ENCODE results near the gene LAMP2.
A peak's percentile ranks its signal among the peaks of the same experiment; 100 is the strongest.
"Not testable (repeated sequence)": the region's sequence is repeated elsewhere in the genome, so short reads cannot be mapped to it uniquely, and the experiment has no call there.

LAMP2 gene

GRCh38 chrX:120468825-120469525 is at the start of gene LAMP2:
TSS of gene LAMP2 (minus strand) at chrX:120469296. CDS start at chrX:120469169, 127 bp downstream.
- DNase-seq (ENCODE audit: low spot score) = peak; percentile 81

GRCh38 chrX:120517936-120518335 is 48.8 kb upstream of the LAMP2 start:
- DNase-seq (ENCODE audit: low spot score) = peak; percentile 2

- peak; percentile 5 for DNase-seq (ENCODE audit: low spot score)
Observed at GRCh38 chrX:120514236-120514635, 45.1 kb upstream of the LAMP2 start.

- DNase-seq (ENCODE audit: low spot score) = no peak
Observed at GRCh38 chrX:120512627-120513026, 43.5 kb upstream of the LAMP2 start.

- no peak for DNase-seq (ENCODE audit: low spot score)
Observed at GRCh38 chrX:120512222-120512621, 43.1 kb upstream of the LAMP2 start.

- no peak for DNase-seq (ENCODE audit: low spot score)
Observed at GRCh38 chrX:120504569-120504968, 35.5 kb upstream of the LAMP2 start.

GRCh38 chrX:120499301-120500072 is 30.4 kb upstream of the LAMP2 start:
- DNase-seq (ENCODE audit: low spot score) = no peak

GRCh38 chrX:120490119-120490518 is 21.0 kb upstream of the LAMP2 start:
- DNase-seq (ENCODE audit: low spot score) = not testable (repeated sequence)

GRCh38 chrX:120486786-120487185 is 17.7 kb upstream of the LAMP2 start:
- DNase-seq (ENCODE audit: low spot score) = no peak

- peak; percentile 55 for DNase-seq (ENCODE audit: low spot score)
Observed at GRCh38 chrX:120485638-120486520, 16.8 kb upstream of the LAMP2 start.

GRCh38 chrX:120485315-120485637 is 16.2 kb upstream of the LAMP2 start:
- DNase-seq (ENCODE audit: low spot score) = no peak

- no peak for DNase-seq (ENCODE audit: low spot score)
Observed at GRCh38 chrX:120477453-120477852, 8.4 kb upstream of the LAMP2 start.

- DNase-seq (ENCODE audit: low spot score) = no peak
Observed at GRCh38 chrX:120476714-120477113, 7.6 kb upstream of the LAMP2 start.

GRCh38 chrX:120475447-120475846 is 6.4 kb upstream of the LAMP2 start:
- not testable (repeated sequence) for DNase-seq (ENCODE audit: low spot score)

GRCh38 chrX:120474085-120474484 is 5.0 kb upstream of the LAMP2 start:
- no peak for DNase-seq (ENCODE audit: low spot score)

GRCh38 chrX:120469657-120470056 is 561 bp upstream of the LAMP2 start:
- DNase-seq (ENCODE audit: low spot score) = not testable (repeated sequence)

- DNase-seq (ENCODE audit: low spot score) = no peak
Observed at GRCh38 chrX:120468479-120468824, 644 bp downstream of the LAMP2 start.

GRCh38 chrX:120468071-120468470 is 1.0 kb downstream of the LAMP2 start:
- no peak for DNase-seq (ENCODE audit: low spot score)

- no peak for DNase-seq (ENCODE audit: low spot score)
Observed at GRCh38 chrX:120464411-120464810, 4.7 kb downstream of the LAMP2 start.

GRCh38 chrX:120463241-120463640 is 5.9 kb downstream of the LAMP2 start:
- DNase-seq (ENCODE audit: low spot score) = no peak

GRCh38 chrX:120462370-120462769 is 6.7 kb downstream of the LAMP2 start:
- no peak for DNase-seq (ENCODE audit: low spot score)

GRCh38 chrX:120459309-120459708 is 9.8 kb downstream of the LAMP2 start:
- DNase-seq (ENCODE audit: low spot score) = no peak

GRCh38 chrX:120457766-120458180 is 11.3 kb downstream of the LAMP2 start:
- DNase-seq (ENCODE audit: low spot score) = no peak

All from AG08396 (cell line).